Fibroblast of lung (primary cell): ENCODE data around the gene CLEC18B. TPM values are rescaled to one million over a fixed set of nuclear protein-coding genes. Genes with fewer than 3 reads are reported as not detected.
"Not testable (repeated sequence)": the region's sequence is repeated elsewhere in the genome, so short reads cannot be mapped to it uniquely, and the experiment has no call there.

Experiments
- DNase-seq, 2 donors: peaks; one replicate each; pipeline versions ENCODE4 v3.0.0 to v3.0.0-alpha.2; 2010; ENCODE audit warnings: low read depth in 2 of 2
- H2AFZ ChIP-seq: 2 replicates; pipeline ENCODE4 v1.5.1; 2012; ENCODE audit warnings: low read length, control low read depth, inconsistent platforms
- H3K27ac ChIP-seq: 2 replicates; pipeline ENCODE4 v1.5.1; 2011; ENCODE audit warnings: low read length, control low read depth; ENCODE audit not compliant: insufficient read depth
- H3K27me3 ChIP-seq: 2 replicates; pipeline ENCODE4 v1.5.1; 2011; ENCODE audit warnings: mild to moderate bottlenecking, low read length; ENCODE audit not compliant: control insufficient read depth, insufficient read depth
- H3K36me3 ChIP-seq: 2 replicates; pipeline ENCODE4 v1.5.1; 2011; ENCODE audit warnings: low read length; ENCODE audit not compliant: control insufficient read depth, insufficient read depth
- H3K4me1 ChIP-seq: 2 replicates; pipeline ENCODE4 v1.5.1; 2011; ENCODE audit warnings: low read length; ENCODE audit not compliant: control insufficient read depth, insufficient read depth; ENCODE audit errors: extremely low read depth
- H3K4me2 ChIP-seq: 2 replicates; pipeline ENCODE4 v1.5.1; 2011; ENCODE audit warnings: low read length, control low read depth; ENCODE audit not compliant: insufficient read depth; ENCODE audit errors: extremely low read depth
- H3K4me3 ChIP-seq, 4 experiments: fragments of 200-600 bp in 1 of 4; sonication (generic) in 1 of 4; replicated peaks in 1 of 4; 2 replicates each; pipeline ENCODE4 v1.5.1; 2011 to 2016; ENCODE audit warnings: low read length in 4 of 4, low read depth in 3 of 4, mild to moderate bottlenecking in 3 of 4, control low read depth in 2 of 4, inconsistent platforms in 1 of 4, mixed read lengths in 1 of 4; ENCODE audit not compliant: insufficient read depth in 1 of 4; ENCODE audit errors: control extremely low read depth in 1 of 4
- H3K79me2 ChIP-seq: 2 replicates; pipeline ENCODE4 v1.5.1; 2012; ENCODE audit warnings: mild to moderate bottlenecking, low read length, inconsistent platforms; ENCODE audit not compliant: control insufficient read depth, insufficient read depth
- H3K9ac ChIP-seq: 2 replicates; pipeline ENCODE4 v1.5.1; 2011; ENCODE audit warnings: mild to moderate bottlenecking, low read length, control low read depth; ENCODE audit not compliant: insufficient read depth
- H3K9me3 ChIP-seq: 2 replicates; pipeline ENCODE4 v1.5.1; 2012; ENCODE audit warnings: low read depth, low read length; ENCODE audit not compliant: control insufficient read depth, insufficient read depth
- H4K20me1 ChIP-seq: 2 replicates; pipeline ENCODE4 v1.5.1; 2011; ENCODE audit warnings: low read length; ENCODE audit not compliant: control insufficient read depth, insufficient read depth; ENCODE audit errors: extremely low read depth
- EZH2 ChIP-seq: IDR thresholded peaks from 2 replicates; pipeline ENCODE4 v1.5.1; 2012; ENCODE audit warnings: low read length, control low read depth, mild to moderate bottlenecking; ENCODE audit errors: missing control alignments
- polyA plus RNA-seq, 2 donors: library from polyadenylated mRNA; depleted of rRNA in 1 of 2; stranded (reverse) in 1 of 2; unstranded in 1 of 2; fragments of >200 nt; gene quantifications; 2 replicates each; pipeline ENCODE4 v1.2.1, GENCODE V29; 2011 to 2012; ENCODE audit warnings: missing spikeins in 1 of 2
- total RNA-seq: library from RNA; depleted of rRNA; stranded (reverse); fragments of >200 nt; gene quantifications from 2 replicates; pipeline ENCODE4 v1.2.1, GENCODE V29; 2014
- TF ChIP-seq, protein P1 (sequence below), 2 donors: IDR thresholded peaks in 1 of 2; conservative IDR thresholded peaks in 1 of 2; 1 replicate in 1 of 2; 2 replicates in 1 of 2; pipeline ENCODE4 v1.5.1; 2011 to 2012; ENCODE audit warnings: low read length in 2 of 2, control low read depth in 1 of 2, inconsistent platforms in 1 of 2, low read depth in 1 of 2, mild to moderate bottlenecking in 1 of 2

CLEC18B gene
- total and polyA plus RNA-seq, 2 donors (not counting 1 experiment from before 2014, with no cell fraction given): 0.15 to 0.83 TPM

DNA sequence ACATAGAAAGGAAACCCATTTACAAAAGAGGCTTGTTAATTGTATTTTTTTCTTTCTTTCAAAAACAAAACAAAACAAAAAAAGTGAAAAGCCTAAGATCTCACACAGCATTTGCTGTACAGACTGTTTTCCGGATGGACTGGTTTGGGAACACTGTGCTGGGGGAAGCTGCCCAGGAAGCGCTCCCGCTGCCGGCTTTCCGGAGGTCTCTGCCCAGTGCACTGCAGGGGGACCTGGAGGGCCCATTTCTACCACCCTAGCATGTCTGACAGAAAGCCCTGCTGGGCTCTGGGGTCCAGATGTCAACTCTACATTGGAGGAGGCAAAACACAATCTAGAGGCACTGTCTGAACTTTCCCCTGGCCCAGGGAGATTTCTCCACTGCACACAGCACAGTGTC, 26.3 kb upstream of the CLEC18B start:
- TF ChIP-seq EZH2: no peak
- TF ChIP-seq, protein P1, sequence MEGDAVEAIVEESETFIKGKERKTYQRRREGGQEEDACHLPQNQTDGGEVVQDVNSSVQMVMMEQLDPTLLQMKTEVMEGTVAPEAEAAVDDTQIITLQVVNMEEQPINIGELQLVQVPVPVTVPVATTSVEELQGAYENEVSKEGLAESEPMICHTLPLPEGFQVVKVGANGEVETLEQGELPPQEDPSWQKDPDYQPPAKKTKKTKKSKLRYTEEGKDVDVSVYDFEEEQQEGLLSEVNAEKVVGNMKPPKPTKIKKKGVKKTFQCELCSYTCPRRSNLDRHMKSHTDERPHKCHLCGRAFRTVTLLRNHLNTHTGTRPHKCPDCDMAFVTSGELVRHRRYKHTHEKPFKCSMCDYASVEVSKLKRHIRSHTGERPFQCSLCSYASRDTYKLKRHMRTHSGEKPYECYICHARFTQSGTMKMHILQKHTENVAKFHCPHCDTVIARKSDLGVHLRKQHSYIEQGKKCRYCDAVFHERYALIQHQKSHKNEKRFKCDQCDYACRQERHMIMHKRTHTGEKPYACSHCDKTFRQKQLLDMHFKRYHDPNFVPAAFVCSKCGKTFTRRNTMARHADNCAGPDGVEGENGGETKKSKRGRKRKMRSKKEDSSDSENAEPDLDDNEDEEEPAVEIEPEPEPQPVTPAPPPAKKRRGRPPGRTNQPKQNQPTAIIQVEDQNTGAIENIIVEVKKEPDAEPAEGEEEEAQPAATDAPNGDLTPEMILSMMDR (conservative IDR thresholded peaks at IDR 0.05 in 1 of 2, IDR thresholded peaks at IDR 0.05 in 1 of 2; ENCODE audit: low read depth in 1 of 2, low read length in 2 of 2): no peak
- H3K27ac ChIP-seq: no peak overlapping the region

GRCh38 chr16:74446866-74447265, 25.6 kb upstream of the CLEC18B start:
- Histone ChIP-seq H3K9ac (no peak overlapping the region), H3K36me3 (no peaks in the 10 kb centered on the region), H4K20me1 (no peaks in the 10 kb centered on the region), H3K4me2 (no peak overlapping the region), H3K79me2 (no peaks in the 10 kb centered on the region), H3K9me3 (no peaks in the 10 kb centered on the region), H2AFZ (no peak overlapping the region), H3K4me3 (no peak overlapping the region), H3K27ac (no peak overlapping the region), H3K27me3 (no peaks in the 10 kb centered on the region), H3K4me1 (peaks cover 10% of the 10 kb centered on the region)
- no peak for TF ChIP-seq EZH2
- TF ChIP-seq, protein P1 (conservative IDR thresholded peaks at IDR 0.05 in 1 of 2, IDR thresholded peaks at IDR 0.05 in 1 of 2; ENCODE audit: low read depth in 1 of 2, low read length in 2 of 2): no peak
- DNase-seq: no peak

More for the DNA sequence above, 26.3 kb upstream of the CLEC18B start:
- Histone ChIP-seq H3K79me2 (no peaks in the 10 kb centered on the region), H3K4me1 (peaks cover 10% of the 10 kb centered on the region), H3K4me2 (no peak overlapping the region), H3K9me3 (no peaks in the 10 kb centered on the region), H4K20me1 (no peaks in the 10 kb centered on the region), H3K27me3 (no peaks in the 10 kb centered on the region), H3K4me3 (no peak overlapping the region), H3K9ac (no peak overlapping the region), H2AFZ (no peak overlapping the region), H3K36me3 (peaks cover 2% of the 10 kb centered on the region)
- no peak for DNase-seq

GRCh38 chr16:74443624-74444346, 22.5 kb upstream of the CLEC18B start:
- not testable (repeated sequence) for H3K9ac ChIP-seq, H3K9me3 ChIP-seq, H3K27ac ChIP-seq, H3K79me2 ChIP-seq, H3K4me2 ChIP-seq, DNase-seq, H3K4me1 ChIP-seq, H3K36me3 ChIP-seq, H3K4me3 ChIP-seq, H4K20me1 ChIP-seq, H3K27me3 ChIP-seq, H2AFZ ChIP-seq
